T-helper 1 cell treated with Interleukin-12 subunit alpha and Interleukin-12 subunit beta and Interleukin-4 antibody, amounts not matched to agents 30 μg/mL and 1 μg/mL, for 36 hours (primary cell): ENCODE data around the gene ARHGEF1.
"Not testable (repeated sequence)": the region's sequence is repeated elsewhere in the genome, so short reads cannot be mapped to it uniquely, and the experiment has no call there.

Experiments
- H3K27ac Mint-ChIP-seq: one replicate; pipeline ENCODE4 v1.8.0; 2021; ENCODE audit warnings: mild to moderate bottlenecking, mixed read lengths
- H3K27me3 Mint-ChIP-seq: one replicate; pipeline ENCODE4 v1.8.0; 2021; ENCODE audit warnings: low read depth, mixed read lengths
- H3K36me3 Mint-ChIP-seq: one replicate; pipeline ENCODE4 v1.8.0; 2021; ENCODE audit warnings: low read depth, mixed read lengths
- H3K4me1 Mint-ChIP-seq: one replicate; pipeline ENCODE4 v1.8.0; 2021; ENCODE audit warnings: low read depth, mixed read lengths
- H3K4me3 Mint-ChIP-seq: one replicate; pipeline ENCODE4 v1.8.0; 2021; ENCODE audit warnings: mild to moderate bottlenecking, moderate library complexity, mixed read lengths
- H3K9me3 Mint-ChIP-seq: one replicate; pipeline ENCODE4 v1.8.0; 2021; ENCODE audit warnings: mixed read lengths

Gene ARHGEF1

GRCh38 chr19:41870401-41870873, 12.5 kb upstream of the ARHGEF1 start:
- no peaks in the 10 kb centered on the region for H3K27me3 Mint-ChIP-seq
- H3K36me3 Mint-ChIP-seq, result peaks cover 46% of the 10 kb centered on the region
- H3K4me1 Mint-ChIP-seq, result peaks cover 53% of the 10 kb centered on the region
- H3K27ac Mint-ChIP-seq, result peak overlapping the region; percentile 66
- no peaks in the 10 kb centered on the region for H3K9me3 Mint-ChIP-seq
- H3K4me3 Mint-ChIP-seq, result peak overlapping the region; percentile 61

- Mint-ChIP-seq H3K9me3 (no peaks in the 10 kb centered on the region), H3K27me3 (no peaks in the 10 kb centered on the region), H3K4me1 (peaks cover 53% of the 10 kb centered on the region), H3K4me3 (peak overlapping the region; percentile 75), H3K36me3 (peaks cover 40% of the 10 kb centered on the region), H3K27ac (peak overlapping the region; percentile 94)
Measured at GRCh38 chr19:41871573-41872383, 11.2 kb upstream of the ARHGEF1 start.

- Mint-ChIP-seq H3K9me3 (no peaks in the 10 kb centered on the region), H3K27ac (peak overlapping the region; percentile 94), H3K4me1 (peaks cover 55% of the 10 kb centered on the region), H3K36me3 (peaks cover 40% of the 10 kb centered on the region), H3K27me3 (no peaks in the 10 kb centered on the region), H3K4me3 (no peak overlapping the region)
Measured at GRCh38 chr19:41872384-41872774, 10.6 kb upstream of the ARHGEF1 start.

GRCh38 chr19:41872775-41873647, 10.0 kb upstream of the ARHGEF1 start:
- Mint-ChIP-seq H3K36me3 (peaks cover 36% of the 10 kb centered on the region), H3K4me3 (peak overlapping the region; percentile 42), H3K27ac (peak overlapping the region; percentile 94), H3K9me3 (no peaks in the 10 kb centered on the region), H3K4me1 (peaks cover 58% of the 10 kb centered on the region), H3K27me3 (no peaks in the 10 kb centered on the region)

- Mint-ChIP-seq H3K4me1 (peaks cover 54% of the 10 kb centered on the region), H3K27ac (peak overlapping the region; percentile 97), H3K4me3 (peak overlapping the region; percentile 75), H3K36me3 (peaks cover 19% of the 10 kb centered on the region)
- not testable (repeated sequence) for H3K27me3 Mint-ChIP-seq, H3K9me3 Mint-ChIP-seq
Measured at GRCh38 chr19:41875973-41876372, 7.0 kb upstream of the ARHGEF1 start.

- H3K36me3 Mint-ChIP-seq, result peaks cover 9% of the 10 kb centered on the region
- H3K4me1 Mint-ChIP-seq, result peaks cover 49% of the 10 kb centered on the region
- H3K4me3 Mint-ChIP-seq, result no peak within 1 kb of the TSS
- no peaks in the 10 kb centered on the region for H3K27me3 Mint-ChIP-seq
- no peaks in the 10 kb centered on the region for H3K9me3 Mint-ChIP-seq
- H3K27ac Mint-ChIP-seq, result peak within 1 kb of the TSS; percentile 70
Measured at GRCh38 chr19:41876847-41877832, 5.8 kb upstream of the ARHGEF1 start, which contains the start of gene CD79A. Gene CD79A, plus strand, starts transcription at chr19:41877279. Its CDS starts 26 bp downstream, at chr19:41877305.

GRCh38 chr19:41877916-41878905, 4.8 kb upstream of the ARHGEF1 start:
- Mint-ChIP-seq H3K4me1 (peaks cover 48% of the 10 kb centered on the region), H3K27ac (peak overlapping the region; percentile 70), H3K9me3 (no peaks in the 10 kb centered on the region), H3K27me3 (no peaks in the 10 kb centered on the region), H3K4me3 (no peak overlapping the region), H3K36me3 (peaks cover 8% of the 10 kb centered on the region)

- Mint-ChIP-seq H3K9me3 (no peaks in the 10 kb centered on the region), H3K36me3 (peaks cover 12% of the 10 kb centered on the region), H3K4me1 (peaks cover 43% of the 10 kb centered on the region), H3K27ac (no peak overlapping the region), H3K27me3 (no peaks in the 10 kb centered on the region), H3K4me3 (no peak overlapping the region)
Measured at GRCh38 chr19:41879080-41879479, 3.9 kb upstream of the ARHGEF1 start.

GRCh38 chr19:41879670-41880328, 3.2 kb upstream of the ARHGEF1 start:
- no peaks in the 10 kb centered on the region for H3K9me3 Mint-ChIP-seq
- H3K27me3 Mint-ChIP-seq, result no peaks in the 10 kb centered on the region
- no peak overlapping the region for H3K4me3 Mint-ChIP-seq
- H3K27ac Mint-ChIP-seq, result peak overlapping the region; percentile 77
- peaks cover 44% of the 10 kb centered on the region for H3K4me1 Mint-ChIP-seq
- peaks cover 16% of the 10 kb centered on the region for H3K36me3 Mint-ChIP-seq

GRCh38 chr19:41880329-41880708, 2.7 kb upstream of the ARHGEF1 start:
- no peaks in the 10 kb centered on the region for H3K27me3 Mint-ChIP-seq
- H3K9me3 Mint-ChIP-seq, result no peaks in the 10 kb centered on the region
- H3K27ac Mint-ChIP-seq, result peak overlapping the region; percentile 77
- H3K36me3 Mint-ChIP-seq, result peaks cover 20% of the 10 kb centered on the region
- H3K4me3 Mint-ChIP-seq, result no peak overlapping the region
- H3K4me1 Mint-ChIP-seq, result peaks cover 46% of the 10 kb centered on the region

- peak overlapping the region; percentile 90 for H3K27ac Mint-ChIP-seq
- H3K9me3 Mint-ChIP-seq, result no peaks in the 10 kb centered on the region
- H3K27me3 Mint-ChIP-seq, result no peaks in the 10 kb centered on the region
- peaks cover 49% of the 10 kb centered on the region for H3K4me1 Mint-ChIP-seq
- peak overlapping the region; percentile 94 for H3K4me3 Mint-ChIP-seq
- H3K36me3 Mint-ChIP-seq, result peaks cover 46% of the 10 kb centered on the region
Measured at GRCh38 chr19:41883463-41883820, 458 bp downstream of the ARHGEF1 start.

- Mint-ChIP-seq H3K4me3 (peak overlapping the region; percentile 94), H3K36me3 (peaks cover 51% of the 10 kb centered on the region), H3K4me1 (peaks cover 54% of the 10 kb centered on the region), H3K27ac (peak overlapping the region; percentile 90), H3K9me3 (no peaks in the 10 kb centered on the region), H3K27me3 (no peaks in the 10 kb centered on the region)
Measured at GRCh38 chr19:41883821-41884733, 1.1 kb downstream of the ARHGEF1 start.
